H1 (cell line): ENCODE measurements around the gene DCTN2.

Experiments
- CREB1 ChIP-seq: IDR thresholded peaks from 2 replicates; pipeline ENCODE4 v1.6.1; 2012; ENCODE audit warnings: inconsistent platforms
- EZH2 ChIP-seq: fragments of 200-600 bp; sonication (generic); IDR thresholded peaks from 2 replicates; pipeline ENCODE4 v1.7.1; 2012; ENCODE audit warnings: low read depth, mild to moderate bottlenecking, moderate library complexity, low read length, inconsistent platforms; ENCODE audit not compliant: severe bottlenecking
- FOSL1 ChIP-seq: IDR thresholded peaks from 2 replicates; pipeline ENCODE4 v1.6.1; 2011; ENCODE audit warnings: mild to moderate bottlenecking, low read depth, low read length, moderate library complexity; ENCODE audit not compliant: insufficient read depth
- HDAC2 ChIP-seq, 2 experiments: fragments of 300-600 bp in 1 of 2; sonication (generic) in 1 of 2; IDR thresholded peaks; 2 replicates each; pipeline ENCODE4 v1.6.1; 2011 to 2012; ENCODE audit warnings: low read depth in 2 of 2, low read length in 2 of 2, mild to moderate bottlenecking in 2 of 2, moderate library complexity in 2 of 2, borderline replicate concordance in 1 of 2, inconsistent platforms in 1 of 2
- MAFK ChIP-seq: IDR thresholded peaks from 2 replicates; pipeline ENCODE4 v1.6.1; 2012; ENCODE audit warnings: low read depth, mild to moderate bottlenecking, improper control_type of control experiment, low read length
- POLR2A ChIP-seq, 2 experiments: IDR thresholded peaks; 1 replicate in 1 of 2; 2 replicates in 1 of 2; pipeline ENCODE4 v1.6.1; 2011; ENCODE audit warnings: low read depth in 2 of 2, low read length in 2 of 2, mild to moderate bottlenecking in 2 of 2; ENCODE audit errors: control extremely low read depth in 1 of 2
- TAF7 ChIP-seq: optimal IDR thresholded peaks from 2 replicates; pipeline ENCODE3; 2011; ENCODE audit warnings: low read depth, mild to moderate bottlenecking, inconsistent platforms, low read length, moderate library complexity, borderline replicate concordance
- TF ChIP-seq, protein P1 (sequence below), 3 experiments: IDR thresholded peaks; 1 replicate in 2 of 3; 2 replicates in 1 of 3; pipeline versions ENCODE4 v1.5.1 to v1.6.1; 2011; ENCODE audit warnings: low read length in 3 of 3, mild to moderate bottlenecking in 3 of 3, inconsistent platforms in 2 of 3, low read depth in 1 of 3, moderate library complexity in 1 of 3; ENCODE audit not compliant: insufficient read depth in 1 of 3; ENCODE audit errors: control extremely low read depth in 1 of 3
- TF ChIP-seq, protein P2 (sequence below): IDR thresholded peaks from 2 replicates; pipeline ENCODE4 v1.6.1; 2012; ENCODE audit warnings: low read length, inconsistent platforms

DNA sequence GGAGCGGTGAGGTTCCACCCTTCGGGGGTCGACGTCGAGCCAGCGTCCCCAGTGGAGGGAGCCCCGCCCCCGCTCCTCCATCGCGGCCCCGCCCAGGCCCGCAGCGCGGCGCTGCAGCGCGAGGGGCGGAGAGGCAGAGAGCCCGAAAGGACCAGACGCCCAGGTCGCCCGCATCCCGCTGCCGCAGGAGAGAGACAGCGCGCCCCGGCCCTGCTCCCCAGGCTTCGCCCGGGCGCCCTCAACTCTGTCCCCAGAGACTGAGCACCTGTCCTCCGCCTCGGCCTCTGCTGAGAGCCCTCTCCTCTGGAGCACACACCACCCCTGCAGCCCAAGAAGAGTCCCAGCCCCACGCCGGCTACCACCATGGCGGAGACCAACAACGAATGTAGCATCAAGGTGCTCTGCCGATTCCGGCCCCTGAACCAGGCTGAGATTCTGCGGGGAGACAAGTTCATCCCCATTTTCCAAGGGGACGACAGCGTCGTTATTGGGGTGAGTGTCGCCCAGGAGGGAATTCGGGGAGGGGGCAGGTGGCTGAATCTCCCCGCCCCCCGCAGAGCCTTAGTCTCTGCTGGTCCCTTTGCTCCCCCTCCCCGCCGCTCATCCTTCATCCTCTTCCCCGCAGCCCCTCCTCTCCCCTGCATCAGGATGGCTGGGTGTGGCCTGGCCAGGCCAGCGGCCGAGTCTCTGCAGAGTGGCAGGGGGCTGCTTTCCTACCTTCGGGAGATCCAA, 3.1 kb upstream of the DCTN2 start, which contains the start of gene KIF5A:
- TF ChIP-seq POLR2A (IDR thresholded peaks at IDR 0.05; ENCODE audit: control extremely low read depth in 1 of 2, low read depth in 2 of 2, low read length in 2 of 2) = peak in 1 of 2 experiments; percentile 80; a peak in 2 of 3 replicates
- no peak for TF ChIP-seq EZH2
- TF ChIP-seq CREB1 = no peak
- TF ChIP-seq, protein P1, sequence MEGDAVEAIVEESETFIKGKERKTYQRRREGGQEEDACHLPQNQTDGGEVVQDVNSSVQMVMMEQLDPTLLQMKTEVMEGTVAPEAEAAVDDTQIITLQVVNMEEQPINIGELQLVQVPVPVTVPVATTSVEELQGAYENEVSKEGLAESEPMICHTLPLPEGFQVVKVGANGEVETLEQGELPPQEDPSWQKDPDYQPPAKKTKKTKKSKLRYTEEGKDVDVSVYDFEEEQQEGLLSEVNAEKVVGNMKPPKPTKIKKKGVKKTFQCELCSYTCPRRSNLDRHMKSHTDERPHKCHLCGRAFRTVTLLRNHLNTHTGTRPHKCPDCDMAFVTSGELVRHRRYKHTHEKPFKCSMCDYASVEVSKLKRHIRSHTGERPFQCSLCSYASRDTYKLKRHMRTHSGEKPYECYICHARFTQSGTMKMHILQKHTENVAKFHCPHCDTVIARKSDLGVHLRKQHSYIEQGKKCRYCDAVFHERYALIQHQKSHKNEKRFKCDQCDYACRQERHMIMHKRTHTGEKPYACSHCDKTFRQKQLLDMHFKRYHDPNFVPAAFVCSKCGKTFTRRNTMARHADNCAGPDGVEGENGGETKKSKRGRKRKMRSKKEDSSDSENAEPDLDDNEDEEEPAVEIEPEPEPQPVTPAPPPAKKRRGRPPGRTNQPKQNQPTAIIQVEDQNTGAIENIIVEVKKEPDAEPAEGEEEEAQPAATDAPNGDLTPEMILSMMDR (IDR thresholded peaks at IDR 0.05; ENCODE audit: control extremely low read depth in 1 of 3, insufficient read depth in 1 of 3, low read depth in 1 of 3, low read length in 3 of 3) = no peak
- TF ChIP-seq HDAC2 (IDR thresholded peaks at IDR 0.05; ENCODE audit: borderline replicate concordance in 1 of 2, low read depth in 2 of 2, low read length in 2 of 2) = no peak; a peak in 1 of 4 replicates
- TF ChIP-seq FOSL1 = no peak
- TF ChIP-seq MAFK = no peak
- TF ChIP-seq, protein P2, sequence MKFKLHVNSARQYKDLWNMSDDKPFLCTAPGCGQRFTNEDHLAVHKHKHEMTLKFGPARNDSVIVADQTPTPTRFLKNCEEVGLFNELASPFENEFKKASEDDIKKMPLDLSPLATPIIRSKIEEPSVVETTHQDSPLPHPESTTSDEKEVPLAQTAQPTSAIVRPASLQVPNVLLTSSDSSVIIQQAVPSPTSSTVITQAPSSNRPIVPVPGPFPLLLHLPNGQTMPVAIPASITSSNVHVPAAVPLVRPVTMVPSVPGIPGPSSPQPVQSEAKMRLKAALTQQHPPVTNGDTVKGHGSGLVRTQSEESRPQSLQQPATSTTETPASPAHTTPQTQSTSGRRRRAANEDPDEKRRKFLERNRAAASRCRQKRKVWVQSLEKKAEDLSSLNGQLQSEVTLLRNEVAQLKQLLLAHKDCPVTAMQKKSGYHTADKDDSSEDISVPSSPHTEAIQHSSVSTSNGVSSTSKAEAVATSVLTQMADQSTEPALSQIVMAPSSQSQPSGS = no peak
- TF ChIP-seq TAF7 = peak; percentile 65
